Activated CD4-positive, alpha-beta T cell treated with anti-CD3 and anti-CD28 coated beads for 36 hours (primary cell): ENCODE data around the gene PITPNC1. TPM values are rescaled to one million over a fixed set of nuclear protein-coding genes. Genes with fewer than 3 reads are reported as not detected.
"Not testable (repeated sequence)": the region's sequence is repeated elsewhere in the genome, so short reads cannot be mapped to it uniquely, and the experiment has no call there.

ENCODE experiments used
- ATAC-seq: fragments of 200-7000 bp; cut with Tn5 transposase; one replicate; pipeline ENCODE4 v1.10.0; 2021; ENCODE audit warnings: mild to moderate bottlenecking, moderate library complexity
- CTCF ChIA-PET: fragments of 350-600 bp; sonication (Branson Sonifier 250); formaldehyde crosslinking; loops from one replicate; lab custom pipeline; 2021; ENCODE audit warnings: antibody characterized with exemption; lab: Charles Lee
- POLR2A ChIA-PET: fragments of 350-600 bp; sonication (Branson Sonifier 250); formaldehyde crosslinking; loops from one replicate; lab custom pipeline; 2021; ENCODE audit warnings: antibody characterized with exemption, inconsistent platforms; lab: Charles Lee
- DNase-seq: peaks from one replicate; pipeline ENCODE4 v3.0.0-alpha.2; 2020
- H3K27ac Mint-ChIP-seq: one replicate; pipeline ENCODE4 v1.8.0; 2021; ENCODE audit warnings: mixed read lengths
- H3K27me3 Mint-ChIP-seq: one replicate; pipeline ENCODE4 v1.8.0; 2021; ENCODE audit warnings: mixed read lengths
- H3K36me3 Mint-ChIP-seq: one replicate; pipeline ENCODE4 v1.8.0; 2021; ENCODE audit warnings: low read depth, mixed read lengths
- H3K4me1 Mint-ChIP-seq: one replicate; pipeline ENCODE4 v1.8.0; 2021; ENCODE audit warnings: mixed read lengths
- H3K4me3 Mint-ChIP-seq: one replicate; pipeline ENCODE4 v1.8.0; 2021; ENCODE audit warnings: mild to moderate bottlenecking, moderate library complexity, mixed read lengths
- H3K9me3 Mint-ChIP-seq: one replicate; pipeline ENCODE4 v1.8.0; 2021; ENCODE audit warnings: low read depth, mixed read lengths
- intact Hi-C, 2 experiments: fragments of 100-400 bp; cut with DNase I in 1 of 2; cut with micrococcal nuclease in 1 of 2; formaldehyde crosslinking; loops; one replicate each; pipeline versions ENCODE4 v1.14.2 to v1.15.1; 2022 to 2024; cut with DNase I, micrococcal nuclease
- total RNA-seq, 2 experiments: library from RNA; stranded (reverse); gene quantifications; one replicate each; pipeline ENCODE4 v1.2.3, GENCODE V29; 2021

Gene PITPNC1
- total RNA-seq, 2 experiments from 2014 or later = 41.6 to 56.3 TPM

DNA sequence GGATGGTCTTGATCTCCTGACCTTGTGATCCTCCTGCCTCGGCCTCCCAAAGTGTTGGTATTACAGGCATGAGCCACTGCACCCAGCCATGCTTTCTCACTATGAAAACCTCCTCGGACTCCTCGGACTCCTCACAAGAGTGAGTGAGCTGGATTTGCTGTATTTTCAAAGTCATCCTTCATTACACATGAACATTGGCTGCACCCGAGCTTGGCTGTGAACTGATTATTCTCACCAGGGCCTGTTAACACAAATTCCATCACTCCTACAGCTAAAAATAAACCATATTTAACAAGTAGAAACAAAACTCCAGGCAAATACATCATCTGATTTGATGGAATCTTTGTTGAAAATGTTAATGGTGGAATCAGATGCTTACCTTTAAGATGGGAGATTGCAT is 50.3 kb downstream of the PITPNC1 start:
- Mint-ChIP-seq H3K9me3 (peaks cover under 1% of the 10 kb centered on the region), H3K4me3 (no peak overlapping the region), H3K27ac (peak overlapping the region; percentile 65), H3K4me1 (peaks cover 68% of the 10 kb centered on the region), H3K36me3 (peaks cover 14% of the 10 kb centered on the region), H3K27me3 (no peaks in the 10 kb centered on the region)
- POLR2A ChIA-PET = no interaction called here
- CTCF ChIA-PET = interaction anchor here (2.1 kb wide), 1 partner anchor 14 kb away, joined by 5 read pairs; no protein-coding TSS in a partner anchor
- ATAC-seq (no peak), DNase-seq (no peak)
- intact Hi-C loops = no loop called here

DNA sequence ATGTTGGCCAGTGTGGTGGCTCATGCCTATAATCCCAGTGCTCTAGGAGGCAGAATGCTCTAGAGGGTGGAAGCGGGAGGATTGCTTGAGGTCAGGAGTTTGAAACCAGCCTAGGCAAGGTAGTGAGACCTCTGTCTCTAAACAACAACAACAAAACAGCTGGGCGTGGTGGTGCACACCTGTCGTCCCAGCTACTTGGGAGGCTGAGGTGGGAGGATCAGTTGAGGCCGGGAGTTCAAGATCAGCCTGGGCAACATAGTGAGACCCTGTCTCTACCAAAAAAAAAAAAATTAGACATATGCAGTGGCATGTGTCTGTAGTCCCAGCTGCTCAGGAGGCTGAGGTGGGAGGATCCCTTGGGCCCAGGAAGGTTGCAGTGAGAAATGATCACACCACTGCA is 53.4 kb downstream of the PITPNC1 start:
- DNase-seq, H3K4me3 Mint-ChIP-seq, H3K27me3 Mint-ChIP-seq, H3K9me3 Mint-ChIP-seq, ATAC-seq: not testable (repeated sequence)
- ChIA-PET POLR2A (interaction anchor here (0.7 to 1.1 kb wide), 2 partner anchors 41 to 52 kb away, joined by 3 to 6 read pairs; no protein-coding TSS in a partner anchor), CTCF (interaction anchor here (1.2 to 2.7 kb wide), 5 partner anchors 8 to 55 kb away, joined by 3 to 12 read pairs (median 6); no protein-coding TSS in a partner anchor)
- Mint-ChIP-seq H3K27ac (peak overlapping the region; percentile 69), H3K4me1 (peaks cover 72% of the 10 kb centered on the region), H3K36me3 (peaks cover 19% of the 10 kb centered on the region)
- intact Hi-C loops = loop anchor here in 1 of 2 experiments (5.0 kb wide), 1 partner anchor 53 kb away; the partner anchor contains the start of gene PITPNC1

DNA sequence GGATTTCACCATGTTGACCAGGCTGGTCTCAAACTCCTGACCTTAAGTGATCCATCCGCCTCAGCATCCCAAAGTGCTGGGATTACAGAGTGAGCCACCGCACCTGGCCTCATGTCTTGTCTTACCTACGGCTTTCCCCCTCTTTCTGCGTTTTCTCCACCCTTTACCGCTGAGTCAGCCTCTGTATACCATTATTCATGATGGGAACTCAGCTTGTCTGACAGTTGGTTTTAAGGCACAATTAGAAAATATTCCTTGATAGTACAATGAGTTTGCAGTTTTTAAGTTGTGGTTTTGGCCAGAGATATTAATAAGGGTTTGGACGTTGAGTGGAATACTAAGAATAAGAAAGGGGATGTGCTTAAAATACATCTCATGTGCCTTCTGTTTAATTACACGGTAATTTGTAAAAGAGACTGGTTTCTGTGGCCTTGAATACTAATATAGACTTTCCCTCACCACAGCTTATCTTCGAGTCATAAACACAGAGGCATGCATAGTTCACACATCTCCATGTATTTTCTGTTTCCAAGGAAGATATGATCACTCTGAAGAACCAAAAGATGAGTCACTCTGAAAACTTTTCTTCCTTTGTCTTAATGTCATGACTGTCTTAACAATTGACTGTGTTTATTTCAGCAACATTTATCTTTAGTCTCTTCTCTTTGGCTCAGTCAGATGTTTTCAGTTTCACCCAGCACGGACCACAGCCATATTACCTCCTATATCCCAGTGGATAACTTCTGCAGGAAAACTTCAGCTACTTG is 54.4 kb downstream of the PITPNC1 start:
- ChIA-PET POLR2A (interaction anchor here (0.6 to 2.1 kb wide), 7 partner anchors 9 to 53 kb away, joined by 3 to 18 read pairs (median 5); no protein-coding TSS in a partner anchor), CTCF (interaction anchor here (0.6 to 9.2 kb wide), 10 partner anchors 9 to 68 kb away, joined by 3 to 63 read pairs (median 7); no protein-coding TSS in a partner anchor)
- intact Hi-C loops = loop anchor here (1.0 to 5.0 kb wide), 6 partner anchors 9 to 54 kb away; partner anchors contain the start of gene PITPNC1 (in 1 of the 2)
- peaks cover 74% of the 10 kb centered on the region for H3K4me1 Mint-ChIP-seq
- H3K9me3 Mint-ChIP-seq = peaks cover 3% of the 10 kb centered on the region
- peak overlapping the region; percentile 9 for H3K4me3 Mint-ChIP-seq
- ATAC-seq (peak; percentile 76), DNase-seq (no peak)
- H3K36me3 Mint-ChIP-seq = peaks cover 12% of the 10 kb centered on the region
- H3K27ac Mint-ChIP-seq = peak overlapping the region; percentile 89
- H3K27me3 Mint-ChIP-seq = no peaks in the 10 kb centered on the region

DNA sequence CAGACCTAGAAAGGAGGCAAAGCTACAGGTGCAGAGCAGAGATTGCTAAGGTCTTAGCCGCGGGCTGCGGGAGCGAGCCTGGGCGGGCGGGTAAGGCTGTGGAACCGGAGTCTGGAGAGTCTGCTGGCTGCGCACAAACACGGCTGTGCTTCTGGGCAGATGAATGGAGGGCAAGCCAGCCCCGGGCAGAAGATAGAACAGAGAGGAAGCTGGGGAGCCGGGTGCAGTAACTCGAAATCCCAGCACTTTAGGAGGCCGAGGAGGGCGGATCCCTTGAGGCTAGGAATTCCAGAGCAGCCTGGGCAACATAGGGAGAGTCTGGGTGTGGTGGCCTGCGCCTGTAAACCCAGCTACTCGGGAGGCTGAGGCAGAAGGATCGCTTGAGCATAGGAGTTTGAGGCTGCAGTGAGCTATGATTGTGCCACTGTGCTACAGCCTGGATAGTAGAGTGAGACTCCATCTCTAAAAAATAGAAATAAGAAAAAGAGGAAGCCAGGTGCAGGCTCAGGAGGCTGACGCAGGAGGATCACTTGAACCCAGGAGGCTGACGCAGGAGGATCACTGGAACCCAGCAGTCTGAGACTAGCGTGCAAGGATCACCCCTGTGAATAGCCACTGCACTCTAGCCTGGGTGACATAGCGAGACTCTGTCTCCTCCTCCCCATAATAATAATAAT is 56.3 kb downstream of the PITPNC1 start:
- intact Hi-C loops = loop anchor here in 1 of 2 experiments (5.0 kb wide), 1 partner anchor 56 kb away; the partner anchor contains the start of gene PITPNC1
- Mint-ChIP-seq H3K4me1 (peaks cover 86% of the 10 kb centered on the region), H3K9me3 (peaks cover 3% of the 10 kb centered on the region), H3K36me3 (peaks cover 10% of the 10 kb centered on the region), H3K27me3 (no peaks in the 10 kb centered on the region), H3K4me3 (no peak overlapping the region), H3K27ac (peak overlapping the region; percentile 40)
- POLR2A ChIA-PET = interaction anchor here (0.9 to 1.7 kb wide), 3 partner anchors 11 to 67 kb away, joined by 3 to 6 read pairs (median 3); partner anchors contain the start of gene PSMD12
- DNase-seq (no peak), ATAC-seq (no peak)
- CTCF ChIA-PET = interaction anchor here (1.0 to 9.2 kb wide), 5 partner anchors 8 to 54 kb away, joined by 3 to 63 read pairs (median 14); no protein-coding TSS in a partner anchor

DNA sequence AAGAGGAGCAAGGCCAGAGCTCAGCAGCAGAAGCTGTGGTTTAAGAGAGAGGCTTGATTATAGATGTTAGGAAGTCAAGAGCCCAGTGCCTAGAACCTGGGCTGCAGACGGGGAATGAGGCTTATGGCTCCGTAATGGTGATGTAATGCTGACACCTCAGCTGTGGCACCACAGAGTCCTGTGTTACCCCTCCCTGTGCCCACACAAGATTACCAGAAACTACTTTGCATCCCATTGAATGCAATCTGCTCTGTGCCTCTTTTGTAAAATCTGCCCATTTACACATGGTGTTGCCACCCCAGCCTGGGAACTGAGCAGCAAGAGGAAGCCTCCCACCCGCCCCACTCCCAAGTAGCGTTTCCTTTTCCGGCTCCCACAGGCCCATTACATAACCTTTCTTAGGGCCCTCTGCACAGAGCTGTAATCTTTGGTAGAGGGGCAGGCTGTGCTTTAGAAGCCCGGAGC is 57.0 kb downstream of the PITPNC1 start:
- Mint-ChIP-seq H3K9me3 (peaks cover 3% of the 10 kb centered on the region), H3K4me1 (peaks cover 91% of the 10 kb centered on the region), H3K27ac (peak overlapping the region; percentile 75), H3K4me3 (no peak overlapping the region), H3K27me3 (no peaks in the 10 kb centered on the region), H3K36me3 (peaks cover 10% of the 10 kb centered on the region)
- peak; percentile 60 for ATAC-seq
- DNase-seq = peak; percentile 73
- ChIA-PET POLR2A (interaction anchor here (0.9 kb wide), 2 partner anchors 12 to 42 kb away, joined by 3 read pairs; no protein-coding TSS in a partner anchor), CTCF (interaction anchor here (1.0 to 9.2 kb wide), 5 partner anchors 29 to 55 kb away, joined by 3 to 63 read pairs (median 4); no protein-coding TSS in a partner anchor)
- intact Hi-C loops = loop anchor here in 1 of 2 experiments (5.0 kb wide), 1 partner anchor 57 kb away; the partner anchor contains the start of gene PITPNC1

DNA sequence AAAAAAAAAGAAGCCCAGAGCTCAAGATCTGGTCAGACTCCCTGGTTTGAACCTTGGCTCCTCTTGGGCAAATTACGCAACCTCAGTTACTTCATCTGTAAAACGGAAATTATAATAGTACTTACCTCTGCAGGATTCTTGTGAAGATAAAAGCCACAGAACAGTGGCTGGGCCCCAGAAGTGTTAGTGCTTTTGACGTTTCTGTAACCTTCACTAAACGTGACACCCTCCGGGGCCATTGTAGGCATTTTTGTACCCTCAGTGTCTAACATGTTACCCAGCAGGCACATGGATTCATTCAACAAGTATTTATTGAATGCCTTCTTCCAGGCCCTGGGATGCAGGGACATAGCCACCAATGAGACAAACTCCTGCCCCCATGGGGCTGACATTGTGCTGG is 58.0 kb downstream of the PITPNC1 start:
- POLR2A ChIA-PET = interaction anchor here (0.7 to 0.8 kb wide), 2 partner anchors 36 to 1848 kb away, joined by 3 read pairs; no protein-coding TSS in a partner anchor

DNA sequence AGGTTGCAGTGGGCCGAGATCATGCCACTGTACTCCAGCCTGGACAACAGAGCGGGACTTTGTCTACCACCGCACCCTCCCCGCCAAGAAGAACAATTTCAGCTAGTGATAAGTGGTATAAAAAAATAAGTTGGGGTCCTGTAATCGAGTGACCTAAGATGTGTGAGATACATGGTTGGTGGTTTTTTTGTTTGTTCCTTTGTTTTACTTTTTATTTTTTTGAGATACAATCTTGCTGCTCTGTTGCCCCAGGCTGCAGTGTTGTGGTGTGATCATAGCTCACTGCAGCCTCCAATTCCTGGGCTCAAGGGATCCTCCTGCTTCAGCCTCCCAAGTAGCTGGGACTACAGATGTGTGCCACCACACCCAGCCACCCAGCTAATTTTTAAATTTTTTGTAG is 58.7 kb downstream of the PITPNC1 start:
- Mint-ChIP-seq H3K9me3 (peaks cover 3% of the 10 kb centered on the region), H3K4me3 (no peak overlapping the region), H3K4me1 (peaks cover 88% of the 10 kb centered on the region), H3K27ac (peak overlapping the region; percentile 93), H3K27me3 (no peaks in the 10 kb centered on the region), H3K36me3 (peaks cover 10% of the 10 kb centered on the region)
- DNase-seq (no peak), ATAC-seq (no peak)
- ChIA-PET CTCF (interaction anchor here (0.9 to 9.2 kb wide), 5 partner anchors 14 to 48 kb away, joined by 3 to 63 read pairs (median 7); no protein-coding TSS in a partner anchor), POLR2A (interaction anchor here (0.7 kb wide), 2 partner anchors 98 to 1848 kb away, joined by 3 to 4 read pairs; no protein-coding TSS in a partner anchor)
- intact Hi-C loops = loop anchor here (1.0 kb wide), 1 partner anchor 45 kb away; no protein-coding TSS in a partner anchor

More for the DNA sequence above, 58.0 kb downstream of the PITPNC1 start:
- H3K27ac Mint-ChIP-seq = peak overlapping the region; percentile 93
- H3K27me3 Mint-ChIP-seq = no peaks in the 10 kb centered on the region
- CTCF ChIA-PET = interaction anchor here (0.9 to 9.2 kb wide), 6 partner anchors 15 to 47 kb away, joined by 3 to 63 read pairs (median 6); no protein-coding TSS in a partner anchor
- intact Hi-C loops = loop anchor here (1.0 kb wide), 1 partner anchor 45 kb away; no protein-coding TSS in a partner anchor
- H3K4me3 Mint-ChIP-seq = peak overlapping the region; percentile 37
- DNase-seq (peak; percentile 76), ATAC-seq (peak; percentile 59)
- peaks cover 10% of the 10 kb centered on the region for H3K36me3 Mint-ChIP-seq
- peaks cover 3% of the 10 kb centered on the region for H3K9me3 Mint-ChIP-seq
- H3K4me1 Mint-ChIP-seq = peaks cover 93% of the 10 kb centered on the region

DNA sequence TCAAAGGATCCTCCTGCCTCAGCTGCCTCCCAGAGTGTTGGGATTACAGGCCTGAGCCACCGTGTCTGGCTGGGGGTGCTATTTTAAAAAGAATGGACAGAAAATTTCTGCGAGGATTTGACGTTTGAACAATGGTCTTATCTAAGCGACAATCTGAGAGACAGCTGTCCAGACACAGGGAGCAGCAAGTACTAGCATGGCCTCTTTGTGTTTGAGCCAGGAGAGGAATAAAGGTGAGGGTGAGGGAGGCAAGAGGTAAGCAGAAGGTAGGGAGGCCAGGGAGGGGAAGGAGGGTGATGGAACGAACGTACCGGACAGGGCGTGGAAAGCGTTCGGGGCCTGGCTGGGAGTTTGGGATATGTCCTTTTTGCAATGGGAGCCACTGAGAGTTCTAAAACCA is 59.2 kb downstream of the PITPNC1 start:
- DNase-seq (no peak), ATAC-seq (no peak)
- ChIA-PET POLR2A (interaction anchor here (0.7 kb wide), 1 partner anchor 99 kb away, joined by 4 read pairs; no protein-coding TSS in a partner anchor), CTCF (interaction anchor here (0.6 to 9.2 kb wide), 5 partner anchors 11 to 48 kb away, joined by 3 to 63 read pairs (median 4); no protein-coding TSS in a partner anchor)
- Mint-ChIP-seq H3K4me1 (peaks cover 87% of the 10 kb centered on the region), H3K9me3 (peaks cover 3% of the 10 kb centered on the region), H3K27ac (peak overlapping the region; percentile 93), H3K4me3 (no peak overlapping the region), H3K27me3 (no peaks in the 10 kb centered on the region), H3K36me3 (peaks cover 10% of the 10 kb centered on the region)
- intact Hi-C loops = no loop called here

DNA sequence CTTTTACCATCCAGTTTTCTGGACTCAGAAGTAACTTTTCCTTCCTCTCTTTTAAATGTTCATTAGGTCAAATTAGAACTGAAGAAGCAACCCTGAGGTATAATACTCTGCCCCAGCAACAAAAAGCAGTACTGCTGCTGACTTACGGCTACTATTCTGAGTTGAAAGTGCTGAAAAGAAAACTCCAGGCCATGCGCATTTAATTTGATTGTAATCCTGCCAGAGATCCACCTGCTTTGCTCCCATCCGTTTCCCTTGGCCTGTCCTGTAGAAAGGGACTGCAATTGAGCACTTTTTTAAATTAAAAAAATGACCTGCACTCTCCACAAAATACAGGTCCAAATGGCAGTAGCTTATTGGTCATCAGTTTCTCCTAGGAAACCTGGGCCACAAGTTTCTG is 61.6 kb downstream of the PITPNC1 start:
- POLR2A ChIA-PET = no interaction called here
- peaks cover 83% of the 10 kb centered on the region for H3K4me1 Mint-ChIP-seq
- H3K4me3 Mint-ChIP-seq = no peak overlapping the region
- H3K27ac Mint-ChIP-seq = peak overlapping the region; percentile 44
- peaks cover 5% of the 10 kb centered on the region for H3K36me3 Mint-ChIP-seq
- intact Hi-C loops = no loop called here
- no peak for ATAC-seq
- CTCF ChIA-PET = interaction anchor here (1.0 to 9.2 kb wide), 5 partner anchors 31 to 60 kb away, joined by 3 to 63 read pairs (median 27); no protein-coding TSS in a partner anchor
- no peaks in the 10 kb centered on the region for H3K27me3 Mint-ChIP-seq
- no peaks in the 10 kb centered on the region for H3K9me3 Mint-ChIP-seq
- no peak for DNase-seq

DNA sequence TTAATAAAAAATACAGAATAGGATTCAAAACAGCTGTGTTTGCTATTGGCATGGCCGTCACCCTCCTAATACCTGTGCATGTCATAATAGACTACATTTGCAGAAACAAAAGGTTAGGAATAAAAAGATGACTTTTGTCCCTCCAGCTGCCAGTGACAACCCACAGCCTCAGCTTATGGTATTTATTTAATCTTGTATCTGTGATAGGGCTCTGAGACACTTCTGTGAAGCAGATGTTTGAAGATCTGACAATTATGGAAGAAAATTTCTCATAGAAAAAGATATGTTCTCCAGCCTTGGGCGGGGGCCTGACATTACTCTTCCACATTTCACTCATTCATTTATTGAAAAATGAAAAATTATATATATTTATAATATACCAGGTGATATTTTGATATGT is 62.2 kb downstream of the PITPNC1 start:
- intact Hi-C loops = no loop called here
- no peaks in the 10 kb centered on the region for H3K27me3 Mint-ChIP-seq
- ATAC-seq (no peak), DNase-seq (no peak)
- peaks cover 82% of the 10 kb centered on the region for H3K4me1 Mint-ChIP-seq
- CTCF ChIA-PET = interaction anchor here (1.0 to 9.2 kb wide), 5 partner anchors 24 to 61 kb away, joined by 3 to 63 read pairs (median 27); no protein-coding TSS in a partner anchor
- H3K9me3 Mint-ChIP-seq = no peaks in the 10 kb centered on the region
- no peak overlapping the region for H3K4me3 Mint-ChIP-seq
- POLR2A ChIA-PET = no interaction called here
- peak overlapping the region; percentile 44 for H3K27ac Mint-ChIP-seq
- peaks cover 5% of the 10 kb centered on the region for H3K36me3 Mint-ChIP-seq
